GM19099 (cell line): ENCODE data around the gene VSIG10.
A peak's percentile ranks its signal among the peaks of the same experiment; 100 is the strongest.

Experiments used
- POLR2A ChIP-seq: IDR thresholded peaks from 3 replicates; pipeline ENCODE4 v1.6.1; 2011; ENCODE audit warnings: low read depth; ENCODE audit not compliant: insufficient read length; ENCODE audit errors: extremely low read depth

Gene VSIG10

GRCh38 chr12:118068445-118068844 lies 35.4 kb downstream of the VSIG10 start:
- TF ChIP-seq POLR2A = no peak

- no peak for TF ChIP-seq POLR2A
These were observed 38.4 kb downstream of the VSIG10 start for GRCh38 chr12:118065380-118065779.

- no peak for TF ChIP-seq POLR2A
These were observed 39.2 kb downstream of the VSIG10 start for GRCh38 chr12:118064608-118065007.

GRCh38 chr12:118063576-118064391 lies 40.0 kb downstream of the VSIG10 start:
- no peak for TF ChIP-seq POLR2A

GRCh38 chr12:118061873-118062843 lies 41.7 kb downstream of the VSIG10 start:
- TF ChIP-seq POLR2A = peak; percentile 49

GRCh38 chr12:118061011-118061872 lies 42.6 kb downstream of the VSIG10 start, which contains the start of gene WSB2:
TSS of gene WSB2 (minus strand) at chr12:118061179. CDS start at chr12:118061048, 131 bp downstream.
- TF ChIP-seq POLR2A = peak; percentile 50

- no peak for TF ChIP-seq POLR2A
These were observed 43.4 kb downstream of the VSIG10 start for GRCh38 chr12:118060301-118061010.

GRCh38 chr12:118059341-118060191 lies 44.2 kb downstream of the VSIG10 start:
- TF ChIP-seq POLR2A = no peak

- TF ChIP-seq POLR2A = no peak
These were observed 44.9 kb downstream of the VSIG10 start for GRCh38 chr12:118058881-118059280.

- no peak for TF ChIP-seq POLR2A
These were observed 45.6 kb downstream of the VSIG10 start for GRCh38 chr12:118058227-118058626.

- no peak for TF ChIP-seq POLR2A
These were observed 47.7 kb downstream of the VSIG10 start for GRCh38 chr12:118055865-118056773.

GRCh38 chr12:118055144-118055557 lies 48.7 kb downstream of the VSIG10 start:
- no peak for TF ChIP-seq POLR2A
